OCI-LY3 (cell line): Measurements from ENCODE around the gene RRP9.
"Not testable (repeated sequence)": the region's sequence is repeated elsewhere in the genome, so short reads cannot be mapped to it uniquely, and the experiment has no call there.

Source experiments
- H2AFZ ChIP-seq: fragments of 200-600, 300-600 bp; shearing (Covaris generic); 2 replicates; pipeline ENCODE4 v1.6.0; 2014; ENCODE audit warnings: antibody characterized with exemption, low read depth, low read length
- H3K27ac ChIP-seq: fragments of 200-600, 300-600 bp; sonication (generic); 2 replicates; pipeline ENCODE4 v1.5.1; 2014; ENCODE audit warnings: mild to moderate bottlenecking, low read length, moderate library complexity, mixed read lengths
- H3K27me3 ChIP-seq: fragments of 200-600, 300-600 bp; sonication (generic); 2 replicates; pipeline ENCODE4 v1.6.1; 2014; ENCODE audit warnings: low read depth, low read length, mixed read lengths
- H3K36me3 ChIP-seq: fragments of 200-600, 300-600 bp; sonication (generic); replicated peaks from 2 replicates; pipeline ENCODE3; 2014; ENCODE audit warnings: low read depth, low read length, mixed read lengths
- H3K4me1 ChIP-seq: fragments of 300-600, 200-600 bp; sonication (generic); 2 replicates; pipeline ENCODE4 v1.6.1; 2014; ENCODE audit warnings: low read length, mixed read lengths
- H3K4me2 ChIP-seq: fragments of 200-600, 300-600 bp; sonication (generic); 2 replicates; pipeline ENCODE4 v1.6.1; 2014; ENCODE audit warnings: low read length, mixed read lengths
- H3K4me3 ChIP-seq: fragments of 300-600, 200-600 bp; sonication (generic); 2 replicates; pipeline ENCODE4 v1.5.1; 2014; ENCODE audit warnings: antibody characterized with exemption, mild to moderate bottlenecking, low read length, moderate library complexity
- H3K79me2 ChIP-seq: fragments of 300-600, 200-600 bp; shearing (Covaris generic); 2 replicates; pipeline ENCODE4 v1.6.1; 2014; ENCODE audit warnings: mild to moderate bottlenecking, low read length, mixed read lengths
- H3K9ac ChIP-seq: fragments of 300-600, 200-600 bp; shearing (Covaris generic); 2 replicates; pipeline ENCODE4 v1.6.0; 2014; ENCODE audit warnings: mild to moderate bottlenecking, low read length, moderate library complexity
- H3K9me3 ChIP-seq: fragments of 200-600, 300-600 bp; shearing (Covaris generic); 2 replicates; pipeline ENCODE4 v1.6.1; 2014; ENCODE audit warnings: low read length, mixed read lengths; ENCODE audit not compliant: insufficient read depth
- H4K20me1 ChIP-seq: fragments of 200-600, 300-600 bp; sonication (generic); 2 replicates; pipeline ENCODE4 v1.6.1; 2016; ENCODE audit warnings: low read length, mixed read lengths; ENCODE audit not compliant: insufficient read depth
- EZH2phosphoT487 ChIP-seq: fragments of 200-600 bp; shearing (Covaris generic); IDR thresholded peaks from 2 replicates; pipeline ENCODE4 v1.6.1; 2018; ENCODE audit warnings: antibody characterized with exemption, mixed run types, low read depth
- TF ChIP-seq, protein P1 (sequence below): fragments of 200-600, 300-600 bp; sonication (generic); IDR thresholded peaks from 2 replicates; pipeline ENCODE4 v1.5.1; 2014; ENCODE audit warnings: antibody characterized with exemption, low read length, low read depth

The RRP9 gene

DNA sequence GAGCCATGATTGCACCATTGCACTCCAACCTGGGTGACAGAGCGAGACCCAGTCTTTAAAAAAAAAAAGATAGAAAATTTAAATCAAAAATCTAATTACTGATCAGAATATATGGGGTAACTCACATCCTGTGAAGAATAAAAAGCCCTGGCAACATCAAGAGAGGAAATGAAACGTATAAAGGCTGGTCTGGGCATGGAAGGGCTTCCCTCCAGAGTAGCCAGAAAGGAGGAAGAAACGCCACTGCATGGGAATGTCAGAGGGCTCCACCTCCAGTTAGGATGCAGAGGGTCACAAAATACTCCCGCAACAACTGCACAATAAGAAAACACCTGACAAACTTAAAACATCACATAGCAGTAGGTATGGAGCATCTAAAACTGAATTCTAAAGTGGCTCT lies 33.7 kb downstream of the RRP9 start:
- no peaks in the 10 kb centered on the region for H3K9me3 ChIP-seq

GRCh38 chr3:51904034-51904823 lies 37.5 kb downstream of the RRP9 start:
- H3K4me1 ChIP-seq, result no peaks in the 10 kb centered on the region

More for the DNA sequence above, 33.7 kb downstream of the RRP9 start:
- Histone ChIP-seq H3K4me2 (no peak overlapping the region), H3K79me2 (no peaks in the 10 kb centered on the region), H3K27me3 (no peaks in the 10 kb centered on the region), H3K4me3 (no peak overlapping the region), H3K4me1 (no peaks in the 10 kb centered on the region), H2AFZ (no peak overlapping the region), H3K36me3 (no peaks in the 10 kb centered on the region), H3K27ac (no peak overlapping the region), H3K9ac (no peak overlapping the region), H4K20me1 (no peaks in the 10 kb centered on the region)
- no peak for TF ChIP-seq EZH2phosphoT487
- TF ChIP-seq, protein P1, sequence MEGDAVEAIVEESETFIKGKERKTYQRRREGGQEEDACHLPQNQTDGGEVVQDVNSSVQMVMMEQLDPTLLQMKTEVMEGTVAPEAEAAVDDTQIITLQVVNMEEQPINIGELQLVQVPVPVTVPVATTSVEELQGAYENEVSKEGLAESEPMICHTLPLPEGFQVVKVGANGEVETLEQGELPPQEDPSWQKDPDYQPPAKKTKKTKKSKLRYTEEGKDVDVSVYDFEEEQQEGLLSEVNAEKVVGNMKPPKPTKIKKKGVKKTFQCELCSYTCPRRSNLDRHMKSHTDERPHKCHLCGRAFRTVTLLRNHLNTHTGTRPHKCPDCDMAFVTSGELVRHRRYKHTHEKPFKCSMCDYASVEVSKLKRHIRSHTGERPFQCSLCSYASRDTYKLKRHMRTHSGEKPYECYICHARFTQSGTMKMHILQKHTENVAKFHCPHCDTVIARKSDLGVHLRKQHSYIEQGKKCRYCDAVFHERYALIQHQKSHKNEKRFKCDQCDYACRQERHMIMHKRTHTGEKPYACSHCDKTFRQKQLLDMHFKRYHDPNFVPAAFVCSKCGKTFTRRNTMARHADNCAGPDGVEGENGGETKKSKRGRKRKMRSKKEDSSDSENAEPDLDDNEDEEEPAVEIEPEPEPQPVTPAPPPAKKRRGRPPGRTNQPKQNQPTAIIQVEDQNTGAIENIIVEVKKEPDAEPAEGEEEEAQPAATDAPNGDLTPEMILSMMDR, result no peak

DNA sequence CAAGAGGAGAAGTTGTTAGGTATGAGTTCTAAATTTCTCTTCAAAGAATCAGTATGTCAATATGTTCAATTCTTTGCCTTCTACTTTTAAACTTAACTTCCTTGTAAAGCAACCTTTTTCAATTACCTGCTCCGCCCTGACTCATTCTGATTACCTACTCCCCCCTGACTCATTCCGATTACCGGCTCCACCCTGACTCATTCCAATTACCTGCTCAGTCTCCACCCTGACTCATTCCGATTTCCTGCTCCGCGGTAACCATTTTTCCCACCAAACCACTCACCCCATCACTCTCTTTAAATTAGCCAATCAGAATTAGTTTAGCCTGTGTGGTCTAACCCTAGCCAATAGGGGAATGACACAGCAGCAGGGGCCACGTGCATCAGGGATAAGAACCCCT lies 39.3 kb downstream of the RRP9 start:
- not testable (repeated sequence) for H3K4me3 ChIP-seq, H3K9me3 ChIP-seq, H3K27ac ChIP-seq, H3K4me1 ChIP-seq, H3K36me3 ChIP-seq, H2AFZ ChIP-seq, H4K20me1 ChIP-seq, H3K9ac ChIP-seq, H3K79me2 ChIP-seq, H3K4me2 ChIP-seq
- peaks cover 28% of the 10 kb centered on the region for H3K27me3 ChIP-seq

More at GRCh38 chr3:51904034-51904823, 37.5 kb downstream of the RRP9 start:
- H3K36me3 ChIP-seq, result no peaks in the 10 kb centered on the region
- no peaks in the 10 kb centered on the region for H3K79me2 ChIP-seq
- H3K9ac ChIP-seq, result no peak overlapping the region
- H3K4me3 ChIP-seq, result no peak overlapping the region
- no peak overlapping the region for H3K27ac ChIP-seq
- TF ChIP-seq, protein P1, result no peak
- no peak for TF ChIP-seq EZH2phosphoT487
- no peak overlapping the region for H3K4me2 ChIP-seq
- no peak overlapping the region for H2AFZ ChIP-seq
- no peaks in the 10 kb centered on the region for H4K20me1 ChIP-seq
- peaks cover 18% of the 10 kb centered on the region; the same call in 1 of the 2 replicates for H3K27me3 ChIP-seq
- no peaks in the 10 kb centered on the region for H3K9me3 ChIP-seq

- not testable (repeated sequence) for H4K20me1 ChIP-seq, H3K4me1 ChIP-seq
- H3K27me3 ChIP-seq, result peaks cover 28% of the 10 kb centered on the region
Observed at GRCh38 chr3:51900043-51900442, 41.7 kb downstream of the RRP9 start.

DNA sequence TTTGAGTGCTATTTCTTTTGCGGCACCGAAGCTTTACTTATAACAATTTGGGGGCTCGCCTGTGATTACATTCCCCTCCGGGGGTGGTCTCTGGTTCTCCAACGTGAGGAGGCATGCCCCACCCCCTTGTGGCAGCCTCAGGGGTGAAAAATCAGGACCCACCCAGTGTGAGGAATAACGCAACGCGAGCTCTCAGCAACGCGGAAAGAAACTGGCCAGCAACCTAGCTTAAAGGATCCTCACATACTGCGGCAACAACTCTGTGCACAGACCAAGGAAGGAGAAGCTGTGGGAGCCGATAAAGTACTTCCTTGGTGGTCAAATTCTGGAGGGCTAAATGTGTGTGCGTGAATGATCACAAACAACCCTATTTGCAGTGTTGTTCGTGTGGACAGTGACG lies 44.3 kb downstream of the RRP9 start:
- H3K9ac ChIP-seq, result no peak overlapping the region
- H3K27ac ChIP-seq, result no peak overlapping the region
- H3K36me3 ChIP-seq, result no peaks in the 10 kb centered on the region
- peaks cover 34% of the 10 kb centered on the region for H3K27me3 ChIP-seq
- no peak overlapping the region for H3K4me2 ChIP-seq
- no peaks in the 10 kb centered on the region for H3K9me3 ChIP-seq
- no peaks in the 10 kb centered on the region for H3K4me1 ChIP-seq
- no peak overlapping the region for H3K4me3 ChIP-seq
- H3K79me2 ChIP-seq, result no peaks in the 10 kb centered on the region
- H2AFZ ChIP-seq, result no peak overlapping the region
- no peaks in the 10 kb centered on the region for H4K20me1 ChIP-seq
- no peak for TF ChIP-seq EZH2phosphoT487
- TF ChIP-seq, protein P1, result no peak

More at GRCh38 chr3:51900043-51900442, 41.7 kb downstream of the RRP9 start:
- H3K9ac ChIP-seq, H3K27ac ChIP-seq, H2AFZ ChIP-seq, H3K36me3 ChIP-seq, H3K4me3 ChIP-seq, H3K4me2 ChIP-seq, H3K79me2 ChIP-seq, H3K9me3 ChIP-seq: not testable (repeated sequence)
